NCI-H187 (cell line): ENCODE results near the gene STX1B.
"Not testable (repeated sequence)": the region's sequence is repeated elsewhere in the genome, so short reads cannot be mapped to it uniquely, and the experiment has no call there.

Experiments used
- DNase-seq, 2 experiments: peaks; one replicate each; lab custom pipeline; 2025; lab: John Stamatoyannopoulos, UW

STX1B gene

GRCh38 chr16:30951750-30952149 is 58.7 kb downstream of the STX1B start:
- DNase-seq = no peak

GRCh38 chr16:30951193-30951592 is 59.2 kb downstream of the STX1B start:
- no peak for DNase-seq

- DNase-seq = no peak
These were observed 59.8 kb downstream of the STX1B start for GRCh38 chr16:30950516-30951065.

- no peak for DNase-seq
These were observed 60.6 kb downstream of the STX1B start for GRCh38 chr16:30949650-30950515.

GRCh38 chr16:30948667-30949649 is 61.5 kb downstream of the STX1B start, which contains the start of gene ORAI3:
Gene ORAI3, plus strand, starts transcription at chr16:30949068. Its CDS starts 222 bp downstream, at chr16:30949290.
- DNase-seq = no peak

- peak; percentile 0 to 4 for DNase-seq
These were observed 62.4 kb downstream of the STX1B start for GRCh38 chr16:30947859-30948666.

- no peak for DNase-seq
These were observed 62.9 kb downstream of the STX1B start for GRCh38 chr16:30947541-30947858.

- DNase-seq = no peak
These were observed 63.5 kb downstream of the STX1B start for GRCh38 chr16:30946671-30947540.

GRCh38 chr16:30944352-30944751 is 66.1 kb downstream of the STX1B start:
- DNase-seq = no peak

- no peak for DNase-seq
These were observed 68.0 kb downstream of the STX1B start for GRCh38 chr16:30942426-30942806.

GRCh38 chr16:30941600-30942425 is 68.6 kb downstream of the STX1B start:
- DNase-seq = no peak

GRCh38 chr16:30939571-30939970 is 70.9 kb downstream of the STX1B start:
- not testable (repeated sequence) for DNase-seq
